ENCODE measurements around the gene SDK2.

The SDK2 gene

DNA sequence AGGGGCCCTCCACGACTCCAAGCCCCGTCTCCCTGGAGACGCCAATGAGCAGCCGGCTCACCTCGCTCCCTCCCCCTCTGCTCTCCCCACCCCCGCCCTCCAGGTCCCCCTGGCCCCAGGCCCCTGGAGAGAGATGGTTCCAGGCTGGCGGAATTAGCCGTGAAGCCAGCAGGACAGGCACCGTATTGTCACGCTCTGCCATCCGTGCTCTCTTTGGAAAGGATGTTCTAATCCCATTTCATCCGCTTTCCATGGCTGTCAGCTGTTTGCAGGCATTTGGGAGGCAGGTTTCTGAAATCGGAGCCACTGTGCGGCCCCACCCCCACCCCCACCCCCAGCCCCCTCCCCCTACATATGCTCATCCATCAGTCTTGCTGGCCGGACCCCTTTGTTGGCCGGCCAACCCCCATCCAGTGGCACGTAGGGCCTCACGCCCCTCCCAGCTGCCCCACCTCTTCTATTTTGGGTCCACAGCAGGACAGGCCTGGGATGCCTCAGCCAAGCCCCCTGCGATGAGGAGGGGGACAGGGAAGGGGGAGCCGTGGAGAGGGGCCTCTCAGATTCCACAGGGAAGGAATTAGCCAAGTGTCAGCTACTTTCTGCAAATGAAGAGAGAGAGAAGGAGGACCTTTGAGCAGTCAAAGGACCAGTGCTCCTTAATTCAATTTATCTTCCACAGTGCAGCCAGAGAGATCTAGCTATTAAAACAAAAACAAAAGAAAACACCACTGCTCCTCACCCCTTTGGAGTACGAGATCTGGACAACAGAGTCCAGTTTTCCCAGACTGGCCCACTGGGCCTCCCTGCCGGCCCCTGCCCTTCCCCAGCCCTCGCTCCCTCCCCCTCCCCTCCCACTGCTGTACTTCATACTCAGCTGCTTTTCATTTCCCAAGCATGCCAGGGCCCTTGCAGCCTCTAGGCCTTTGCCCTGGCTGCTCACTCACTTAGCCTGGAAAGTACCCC is 30.7 kb downstream of the SDK2 start:
- DNase-seq (ENCODE audit: low spot score) = peak; percentile 84

DNA sequence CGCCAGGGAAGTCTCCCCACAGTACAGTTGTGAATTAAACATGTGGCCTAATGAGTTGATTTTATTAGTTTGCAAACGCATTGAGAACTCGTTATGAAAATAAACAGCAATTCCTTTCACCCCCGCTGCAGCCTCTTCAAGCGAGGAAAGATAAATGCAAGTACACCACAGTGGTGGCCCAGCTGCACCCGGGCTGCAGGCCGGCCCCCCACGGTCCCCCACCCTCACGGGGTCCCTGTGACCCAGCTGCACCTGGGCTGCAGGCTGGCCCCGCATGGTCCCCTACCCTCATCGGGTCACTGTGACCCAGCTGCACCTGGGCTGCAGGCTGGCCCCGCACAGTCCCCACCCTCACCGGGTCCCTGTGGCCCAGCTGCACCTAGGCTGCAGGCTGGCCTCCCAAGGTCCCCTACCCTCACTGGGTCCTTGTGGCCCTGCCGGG is 32.2 kb downstream of the SDK2 start:
- no peak for DNase-seq (ENCODE audit: low spot score)

DNA sequence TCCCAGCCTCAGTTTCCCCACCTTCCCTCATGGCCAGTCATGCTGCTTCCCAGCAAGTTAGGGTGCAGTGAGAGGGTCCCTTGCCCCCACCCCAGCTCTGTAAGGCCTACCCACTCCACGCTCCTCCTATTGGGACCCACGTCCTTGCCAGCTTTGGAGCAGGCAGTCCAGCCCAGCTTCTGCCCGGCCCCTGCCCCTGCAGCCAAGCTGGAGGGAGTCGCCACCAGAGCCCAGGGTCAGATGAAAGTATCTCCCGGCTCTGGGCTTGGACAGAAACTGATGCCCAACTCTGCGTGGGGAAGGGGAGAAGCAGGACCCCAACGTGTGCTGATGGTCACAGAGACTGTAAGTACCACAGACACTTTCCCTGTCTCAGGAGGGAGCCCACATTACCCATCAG is 32.6 kb downstream of the SDK2 start:
- DNase-seq (ENCODE audit: low spot score) = no peak

DNA sequence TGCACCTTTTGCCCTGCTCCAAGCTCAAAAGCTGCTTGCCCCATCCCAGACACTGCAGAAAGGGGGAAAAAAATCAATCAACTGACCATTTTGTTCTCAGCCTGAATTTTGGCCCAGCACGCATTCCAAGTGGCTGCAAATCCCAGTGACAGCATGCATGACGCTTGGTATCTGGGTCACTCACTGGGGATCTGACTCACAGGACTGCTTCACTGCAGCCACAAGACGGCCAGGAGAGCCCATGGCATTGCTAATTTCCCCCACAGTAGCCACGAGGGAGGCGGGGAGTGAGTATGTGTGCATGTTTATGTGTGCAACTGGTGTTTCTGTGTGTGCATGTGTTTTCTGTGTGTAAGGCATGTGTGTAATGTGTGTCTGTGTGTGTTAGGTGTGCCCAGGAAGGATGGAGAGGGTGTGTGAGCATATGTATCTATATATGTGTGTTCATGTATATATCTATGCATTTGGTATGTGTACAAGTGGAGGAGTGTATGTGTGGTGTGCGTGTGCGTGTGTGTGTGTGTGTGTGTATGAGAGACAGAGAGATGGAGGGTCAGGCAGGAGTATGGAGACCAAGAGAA is 33.8 kb downstream of the SDK2 start:
- no peak for DNase-seq (ENCODE audit: low spot score)

DNA sequence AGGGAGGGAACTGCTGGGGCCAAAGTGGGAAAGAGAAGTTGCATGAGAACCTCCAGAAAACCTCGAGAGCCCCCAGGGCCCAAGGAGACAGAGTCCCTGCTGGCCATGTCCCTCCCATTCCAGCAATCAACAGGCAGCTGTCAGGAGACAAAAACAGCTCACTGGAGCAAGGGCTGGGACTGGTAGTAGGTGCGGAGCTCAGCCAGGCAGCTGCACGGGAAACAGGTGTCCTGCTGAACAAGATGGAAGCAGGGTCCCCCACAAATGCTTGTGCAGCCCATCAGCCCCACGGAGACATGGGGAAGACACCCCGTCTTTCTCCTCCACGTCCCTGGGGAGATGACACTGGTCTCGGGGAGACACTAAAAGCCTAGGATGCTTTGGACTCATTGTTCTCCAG is 34.5 kb downstream of the SDK2 start:
- DNase-seq (ENCODE audit: low spot score) = no peak

DNA sequence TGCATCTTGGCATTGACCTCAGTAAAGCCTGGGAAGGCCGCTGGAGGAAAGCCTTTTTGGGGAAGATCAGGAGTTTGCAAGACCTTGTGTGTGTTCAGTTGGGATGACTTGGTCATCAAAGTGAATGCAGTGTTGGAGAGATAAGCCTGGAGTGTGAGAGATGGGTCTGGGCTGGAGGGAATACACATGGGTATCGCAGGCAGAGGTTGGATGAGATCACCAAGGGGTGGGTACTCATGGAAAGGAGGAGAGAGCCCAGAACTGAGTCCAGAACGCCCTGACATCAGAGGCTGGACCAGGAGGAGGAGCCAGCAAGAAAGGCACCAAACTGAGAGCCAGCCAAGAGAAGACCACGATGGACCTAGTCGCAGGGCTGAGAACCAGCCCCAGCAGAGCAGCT is 35.2 kb downstream of the SDK2 start:
- DNase-seq (ENCODE audit: low spot score) = no peak

DNA sequence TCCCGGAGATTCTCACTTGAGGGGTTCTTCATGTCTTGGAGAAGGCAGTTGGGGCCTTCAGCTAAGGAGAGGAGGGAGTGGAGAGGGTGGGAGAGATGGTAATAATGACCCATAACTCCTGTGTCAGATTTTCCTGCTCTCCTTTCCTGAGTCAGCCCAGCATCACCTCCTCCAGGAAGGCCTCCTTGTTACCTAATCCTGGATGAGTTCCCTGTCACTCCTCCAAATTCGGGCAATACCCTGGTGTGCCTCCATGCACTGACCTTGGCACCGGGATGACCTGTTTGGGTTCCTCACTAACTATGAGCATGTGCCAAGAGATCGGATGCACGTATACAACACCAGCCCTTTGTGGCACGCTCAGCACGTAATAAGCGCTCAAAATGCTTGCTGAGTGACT is 38.8 kb downstream of the SDK2 start:
- no peak for DNase-seq (ENCODE audit: low spot score)

DNA sequence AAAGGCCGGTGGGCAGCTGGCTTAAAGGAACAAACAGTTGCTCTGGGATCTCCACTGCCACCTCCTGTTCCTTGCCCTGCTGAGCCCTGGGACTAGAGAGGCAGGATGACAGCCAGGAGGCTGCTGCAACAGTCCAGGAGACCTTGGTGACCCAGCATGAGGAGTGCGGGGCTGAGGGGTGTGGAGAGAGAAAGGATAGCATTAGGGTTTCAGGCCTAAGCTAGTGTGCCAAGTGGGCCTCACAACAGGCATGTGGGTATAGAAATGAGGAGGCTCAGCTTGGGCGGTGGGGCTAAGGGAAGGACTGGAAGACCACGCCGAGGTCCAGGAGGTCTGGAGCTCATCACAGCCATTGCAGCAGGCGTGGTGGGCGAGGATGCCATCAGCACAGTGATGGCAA is 39.8 kb downstream of the SDK2 start:
- no peak for DNase-seq (ENCODE audit: low spot score)

DNA sequence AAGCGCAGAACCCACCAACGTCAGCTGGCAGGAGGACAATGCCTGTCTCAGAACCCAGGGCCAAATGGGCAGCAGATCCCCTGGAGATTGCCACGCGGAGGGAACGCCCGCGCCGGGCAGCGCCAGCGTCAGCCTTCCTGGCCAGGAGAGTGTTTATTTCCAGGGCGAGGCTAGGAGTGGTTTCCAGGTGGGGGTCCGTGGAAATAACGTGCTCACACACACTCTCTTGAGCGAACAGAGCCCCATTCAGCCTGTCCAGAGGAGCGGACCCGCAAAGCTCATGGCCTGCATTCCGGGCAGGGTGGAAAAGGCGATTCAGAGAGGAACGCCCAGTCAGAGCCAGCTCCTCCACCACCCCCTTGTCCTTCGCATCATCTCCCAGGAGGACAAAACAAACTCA is 40.3 kb downstream of the SDK2 start:
- no peak for DNase-seq (ENCODE audit: low spot score)

DNA sequence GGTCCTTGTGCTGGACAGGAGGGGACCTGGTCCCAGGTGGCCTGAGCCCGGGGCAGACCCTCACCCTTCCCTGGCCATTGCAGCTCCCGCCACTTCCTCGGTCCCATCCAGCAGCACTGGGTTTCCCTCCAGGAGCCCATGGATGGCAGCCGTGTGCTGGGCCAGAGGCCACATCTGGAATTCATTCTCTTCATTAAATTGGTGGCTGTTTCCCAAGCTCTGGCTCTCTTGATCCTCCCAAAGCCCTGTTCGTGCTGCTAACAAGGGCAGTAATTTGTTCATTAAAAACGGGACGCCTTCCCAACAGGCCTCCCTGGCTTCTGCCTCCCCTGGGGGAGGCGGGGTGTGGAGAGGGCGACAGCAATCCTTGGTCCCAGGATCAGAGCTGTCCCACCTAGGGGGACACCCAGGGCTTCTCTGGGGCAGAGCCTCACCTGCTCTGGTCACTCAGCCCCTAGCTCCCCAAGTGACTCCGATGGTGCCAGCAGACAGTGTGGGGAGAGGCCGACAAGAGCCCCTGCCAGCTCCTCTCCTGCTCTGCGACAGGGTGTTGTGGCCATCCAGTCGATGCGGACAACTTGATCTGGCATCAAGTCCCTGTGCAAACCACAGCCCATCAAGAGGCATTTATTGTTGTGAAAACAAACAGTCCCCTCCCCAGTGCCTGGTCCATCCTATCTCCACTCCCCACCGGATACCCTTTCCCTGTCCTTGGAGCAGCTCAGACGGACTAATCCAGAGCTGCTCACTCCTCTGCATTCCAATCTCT is 44.0 kb downstream of the SDK2 start:
- peak; percentile 87 for DNase-seq (ENCODE audit: low spot score)

DNA sequence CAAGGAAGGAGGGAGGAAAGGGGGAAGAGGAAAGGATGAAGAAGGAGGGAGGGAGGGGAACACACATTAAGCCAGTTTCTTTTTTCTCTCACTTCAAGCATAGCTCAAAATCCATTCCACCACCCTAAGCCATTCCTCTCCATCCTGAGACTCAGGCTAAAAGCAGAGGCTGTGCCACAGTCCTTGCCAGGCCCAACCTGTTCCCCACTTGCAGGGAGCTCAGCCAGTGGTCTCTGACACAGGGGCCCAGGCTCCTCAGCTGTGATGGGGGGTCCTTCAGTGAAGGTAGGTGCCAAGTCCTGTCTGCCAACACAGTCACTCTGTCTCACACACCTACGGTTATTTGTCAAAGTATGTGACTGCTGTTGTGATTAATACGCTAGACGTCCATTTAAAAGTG is 44.6 kb downstream of the SDK2 start:
- DNase-seq (ENCODE audit: low spot score) = no peak

DNA sequence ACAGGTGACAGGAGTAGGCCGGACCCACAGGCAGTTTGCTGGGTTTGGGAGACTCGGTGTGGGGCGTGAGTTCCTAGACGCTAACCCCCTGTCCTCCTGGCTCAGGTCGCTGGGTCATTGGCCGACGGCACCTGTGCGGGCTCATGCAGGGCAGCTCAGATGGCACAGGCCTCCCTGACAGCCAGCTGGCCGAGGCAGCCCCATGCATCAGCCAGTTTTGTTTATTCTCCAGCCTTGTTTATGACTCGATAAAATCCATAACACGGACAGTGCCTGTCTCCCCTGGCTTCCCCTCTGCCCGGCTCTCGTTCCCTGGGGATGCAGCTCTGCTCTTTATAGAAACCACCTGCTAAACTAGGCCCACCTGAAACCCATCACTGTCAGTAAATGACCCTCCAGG is 46.0 kb downstream of the SDK2 start:
- DNase-seq (ENCODE audit: low spot score) = peak; percentile 48

DNA sequence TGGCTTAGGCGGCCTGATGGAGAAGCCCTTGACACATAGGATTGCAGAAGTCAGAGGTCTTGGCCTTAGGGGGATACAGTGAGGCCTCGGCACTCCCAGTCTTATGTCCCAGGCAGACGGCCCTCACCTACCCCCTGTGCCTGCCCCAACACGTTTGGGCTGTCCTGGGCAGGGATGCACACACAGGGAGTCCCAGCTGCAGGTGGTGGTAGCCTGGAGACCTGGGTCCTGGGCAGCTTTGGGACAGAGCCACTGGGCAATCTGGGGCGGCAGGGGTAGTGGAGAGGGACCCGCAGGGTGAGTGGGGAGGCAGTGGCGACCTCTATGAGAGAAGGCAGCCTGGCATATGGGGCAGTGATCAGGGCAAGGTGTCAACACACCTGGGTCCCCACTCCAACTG is 48.3 kb downstream of the SDK2 start:
- no peak for DNase-seq (ENCODE audit: low spot score)

DNA sequence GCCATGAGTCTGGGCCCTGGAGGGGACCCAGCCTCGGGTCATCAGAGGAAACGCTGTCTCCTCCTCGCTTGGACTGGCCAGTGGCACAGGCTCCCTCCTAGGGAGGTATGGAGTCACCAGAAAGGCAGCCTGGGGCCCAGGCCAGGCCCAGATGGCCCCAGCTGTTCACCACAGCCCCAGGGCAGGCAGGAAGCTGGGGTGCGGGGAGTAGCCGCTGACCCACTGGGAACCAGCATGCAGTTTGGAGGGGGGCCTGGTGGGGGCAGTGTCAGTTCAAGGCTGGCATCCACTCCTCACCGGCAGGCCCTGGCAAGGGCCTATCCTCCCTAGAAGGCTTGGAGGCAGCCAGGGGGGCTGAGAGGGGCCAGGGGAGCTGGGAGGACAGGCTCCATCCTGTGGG is 48.8 kb downstream of the SDK2 start:
- DNase-seq (ENCODE audit: low spot score) = no peak

DNA sequence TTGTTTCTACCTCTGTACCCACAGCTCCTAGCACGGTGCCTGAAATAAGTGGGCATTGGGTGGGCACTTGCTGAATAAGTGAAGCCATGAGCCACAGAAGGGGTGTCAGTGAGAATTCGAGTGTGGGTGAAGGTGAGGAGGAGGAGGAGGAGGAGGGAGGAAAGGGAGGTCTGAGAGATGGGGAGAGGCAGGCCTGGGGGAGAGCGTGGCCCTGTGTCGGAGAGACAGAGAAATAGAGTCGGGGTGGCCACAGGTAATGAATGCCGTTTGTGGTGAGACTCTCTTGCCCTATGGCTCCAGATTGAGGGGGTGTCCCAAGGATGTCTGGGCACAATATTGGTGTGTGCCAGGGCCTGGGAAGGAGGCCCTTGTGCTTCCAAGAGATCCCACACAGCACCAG is 49.2 kb downstream of the SDK2 start:
- no peak for DNase-seq (ENCODE audit: low spot score)

DNA sequence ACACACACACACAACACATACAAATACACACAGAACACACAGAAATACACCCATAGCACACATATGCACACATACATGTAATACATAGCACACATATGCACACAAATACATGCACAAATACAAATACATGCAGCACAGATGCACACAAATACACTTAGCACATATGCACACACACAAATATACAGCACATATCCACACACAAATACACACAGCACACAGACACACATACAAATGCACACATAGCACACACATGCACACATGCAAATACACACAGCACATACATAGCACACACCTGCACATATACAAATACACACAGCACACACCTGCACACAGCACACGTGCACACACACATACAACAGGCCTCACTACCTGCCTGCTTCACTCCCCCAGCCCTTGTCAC is 49.6 kb downstream of the SDK2 start:
- DNase-seq (ENCODE audit: low spot score) = no peak

DNA sequence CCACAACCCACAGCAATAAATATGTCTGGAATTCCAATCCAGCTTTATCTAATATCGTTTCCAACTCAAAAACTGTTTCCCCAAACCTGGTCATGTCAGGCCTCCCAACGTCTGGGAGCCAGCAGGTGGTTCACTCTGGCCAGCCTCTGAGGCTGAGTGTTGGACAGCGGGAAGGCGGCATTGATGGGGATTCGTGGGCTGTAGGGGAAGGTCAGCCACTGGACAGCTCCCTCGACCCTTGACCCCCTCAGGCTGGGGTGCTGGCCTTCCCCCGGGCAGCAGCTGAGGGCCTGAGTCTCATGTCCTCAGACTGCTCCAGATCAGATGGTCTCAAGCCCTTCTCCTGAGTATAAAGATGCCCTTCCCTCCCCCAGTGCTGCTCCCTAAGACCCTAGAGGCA is 50.2 kb downstream of the SDK2 start:
- DNase-seq (ENCODE audit: low spot score) = no peak

DNA sequence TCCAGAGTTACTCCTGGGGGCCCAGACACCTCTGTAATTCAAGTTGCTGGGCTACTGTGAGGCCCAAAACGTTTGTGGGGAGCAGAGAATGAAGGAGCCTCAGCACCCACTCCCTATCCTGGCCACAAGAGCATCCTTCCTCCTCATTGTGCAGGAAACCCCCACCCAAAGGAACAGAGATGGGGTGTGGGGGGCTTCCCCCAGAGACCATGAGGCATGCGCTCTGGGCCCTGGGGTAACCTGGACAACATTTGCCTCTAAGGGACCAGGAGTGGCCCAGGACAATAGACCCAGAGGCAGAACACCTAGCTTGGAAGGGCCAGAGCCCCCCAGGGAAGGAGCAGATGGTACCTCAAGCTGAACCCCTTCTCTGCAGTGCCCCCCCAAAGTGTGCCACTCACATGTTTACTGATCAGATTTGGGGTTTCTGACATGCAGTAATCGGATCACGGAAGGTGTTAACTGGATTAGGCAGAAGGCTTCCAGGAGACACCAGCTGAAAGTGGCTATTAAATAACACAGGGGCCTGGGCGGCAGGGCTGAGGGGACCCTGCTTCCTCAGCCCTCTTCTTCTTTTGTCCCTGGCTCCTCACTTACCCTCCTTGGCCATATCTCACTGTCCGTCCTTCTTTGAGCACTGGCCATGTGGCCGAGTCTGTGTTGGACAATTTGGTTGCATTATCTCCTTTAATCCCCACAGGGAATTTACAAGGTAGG is 50.8 kb downstream of the SDK2 start:
- DNase-seq (ENCODE audit: low spot score) = peak; percentile 44

DNA sequence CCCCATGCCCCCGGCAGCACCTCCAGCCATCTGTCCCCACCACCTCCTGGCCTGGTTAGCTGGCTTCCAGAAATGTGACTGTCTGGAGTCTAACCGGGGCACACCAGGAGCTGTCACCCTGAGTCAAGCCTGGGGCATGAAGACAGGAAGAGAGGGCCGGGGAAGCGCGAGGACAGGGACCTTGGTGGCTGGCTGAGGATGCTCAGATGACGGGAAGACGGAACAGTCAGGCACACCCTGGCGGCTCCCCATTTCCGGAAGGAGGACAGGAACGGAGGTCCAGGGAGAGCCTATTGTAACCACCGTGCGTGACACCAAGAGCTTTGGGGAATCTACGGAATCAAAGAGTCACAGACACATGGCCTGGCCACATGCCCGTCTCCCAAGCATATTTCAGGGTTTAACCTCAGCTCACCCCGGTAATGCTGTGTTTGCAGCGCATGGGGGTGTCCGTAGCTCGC is 51.7 kb downstream of the SDK2 start:
- DNase-seq (ENCODE audit: low spot score) = no peak

DNA sequence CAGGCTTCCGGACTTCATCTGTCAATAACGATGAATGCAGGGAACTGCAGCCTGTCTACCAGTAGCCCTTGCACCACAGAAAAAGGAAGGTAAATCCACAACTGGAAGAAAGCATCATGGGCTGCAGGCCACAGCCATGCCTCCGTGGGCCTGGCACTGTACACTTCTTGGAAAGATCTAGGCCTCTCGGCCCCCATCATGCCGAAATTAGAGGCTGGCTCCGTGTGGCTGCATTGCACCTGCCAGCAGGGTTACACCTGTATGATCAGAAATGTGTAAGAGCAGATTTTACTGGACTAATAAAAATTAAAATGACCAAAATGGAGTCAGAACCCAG is 52.2 kb downstream of the SDK2 start:
- no peak for DNase-seq (ENCODE audit: low spot score)

DNA sequence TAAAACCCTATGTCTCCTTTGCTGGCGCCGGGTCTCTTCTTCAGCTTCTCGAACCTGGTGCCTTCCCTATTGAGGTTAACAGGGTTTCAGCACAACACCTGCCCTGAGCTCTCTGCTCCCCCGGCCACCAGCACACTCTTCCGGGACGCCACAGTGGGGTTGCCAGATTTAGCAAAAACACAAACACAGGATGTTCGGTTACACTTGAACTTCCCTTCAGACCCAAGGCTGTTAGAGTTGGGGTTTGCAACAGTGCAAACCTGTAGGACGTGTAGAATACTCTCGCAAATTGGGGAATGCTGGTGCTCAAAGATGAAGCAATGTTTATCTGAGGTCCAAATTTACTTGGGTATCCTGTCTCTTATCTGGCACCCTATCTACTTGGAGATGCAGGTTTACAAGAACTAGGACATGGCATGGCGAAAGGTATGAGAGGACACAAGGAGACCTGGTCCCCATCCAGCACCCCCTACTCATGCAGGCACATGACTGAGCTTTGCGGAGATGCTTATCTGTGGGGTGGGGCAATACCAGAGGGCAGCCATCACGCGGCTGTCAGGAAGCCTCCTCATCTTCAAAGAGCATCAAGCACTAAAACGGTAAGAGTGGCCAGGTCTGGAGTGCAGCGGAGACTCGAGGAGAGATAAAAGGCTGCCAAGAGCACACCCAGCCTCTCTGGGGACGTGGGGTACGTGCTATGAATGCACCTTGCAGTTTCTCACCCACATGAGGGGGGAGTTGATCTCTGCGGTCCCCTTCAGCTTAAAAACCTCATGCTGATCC is 52.8 kb downstream of the SDK2 start:
- no peak for DNase-seq (ENCODE audit: low spot score)

Data from SK-N-DZ (cell line).